Activated T-helper 17 cell treated with anti-CD3 and anti-CD28 coated beads, Interleukin-2, amount 50 U/mL, for 72 hours (primary cell): Measurements from ENCODE around the gene PGM2L1. TPM values are rescaled to one million over a fixed set of nuclear protein-coding genes. Genes with fewer than 3 reads are reported as not detected.

ENCODE experiments used
- ATAC-seq: fragments of 150-1000 bp; cut with Tn5 transposase; replicated peaks from 2 replicates; pipeline ENCODE4 v1.10.0; 2021; ENCODE audit warnings: mild to moderate bottlenecking, moderate library complexity
- H3K27ac Mint-ChIP-seq: one replicate; pipeline ENCODE4 v1.8.0; 2022; ENCODE audit warnings: mixed read lengths
- H3K27me3 Mint-ChIP-seq: one replicate; pipeline ENCODE4 v1.8.0; 2022; ENCODE audit warnings: mixed read lengths
- H3K36me3 Mint-ChIP-seq: one replicate; pipeline ENCODE4 v1.8.0; 2022; ENCODE audit warnings: low read depth, mild to moderate bottlenecking, mixed read lengths
- H3K4me1 Mint-ChIP-seq: one replicate; pipeline ENCODE4 v1.8.0; 2022; ENCODE audit warnings: mixed read lengths
- H3K4me3 Mint-ChIP-seq: one replicate; pipeline ENCODE4 v1.8.0; 2022; ENCODE audit warnings: mild to moderate bottlenecking, mixed read lengths
- H3K9me3 Mint-ChIP-seq: one replicate; pipeline ENCODE4 v1.8.0; 2022; ENCODE audit warnings: mixed read lengths
- total RNA-seq, 2 donors: library from RNA; stranded (reverse); gene quantifications; one replicate each; pipeline ENCODE4 v1.2.3, GENCODE V29; 2022

Gene PGM2L1
- total RNA-seq, 2 donors from 2014 or later: 5.1 to 7.9 TPM

DNA sequence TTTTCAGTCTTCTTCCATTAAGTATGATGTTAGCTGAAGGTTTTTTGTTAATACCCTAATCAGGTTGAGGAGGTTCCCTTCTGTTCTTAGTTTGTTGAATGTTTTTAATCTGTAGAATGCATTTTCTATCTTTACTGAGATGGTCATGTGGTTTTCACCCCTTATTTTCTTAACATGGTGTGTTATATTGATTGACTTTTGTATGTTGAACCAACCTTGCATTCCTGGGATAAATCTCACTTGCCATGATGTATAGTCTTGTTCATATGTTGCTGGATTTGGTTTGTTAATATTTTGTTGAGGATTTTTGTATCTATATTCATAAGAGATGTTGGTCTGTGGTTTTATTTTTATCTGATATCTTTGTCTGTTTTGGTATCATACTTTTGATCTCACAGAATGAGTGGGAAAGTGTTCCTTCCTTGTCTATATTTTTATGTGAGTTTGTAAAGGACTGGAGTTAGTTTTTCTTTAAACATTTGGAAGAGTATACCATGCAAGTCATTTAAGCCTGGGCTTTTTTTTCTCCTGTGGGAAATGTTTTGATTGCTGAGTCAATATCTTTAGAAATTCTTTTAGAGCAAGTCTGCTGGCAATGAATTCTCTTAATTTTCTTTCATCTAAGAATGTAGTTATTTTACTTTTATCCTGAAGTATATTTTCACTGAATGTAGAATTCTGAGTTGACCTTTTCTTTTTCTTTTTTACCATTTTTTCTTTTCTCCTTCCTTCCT is 81.3 kb downstream of the PGM2L1 start:
- no peak for ATAC-seq
- Mint-ChIP-seq H3K4me1 (no peaks in the 10 kb centered on the region), H3K4me3 (no peak overlapping the region)

DNA sequence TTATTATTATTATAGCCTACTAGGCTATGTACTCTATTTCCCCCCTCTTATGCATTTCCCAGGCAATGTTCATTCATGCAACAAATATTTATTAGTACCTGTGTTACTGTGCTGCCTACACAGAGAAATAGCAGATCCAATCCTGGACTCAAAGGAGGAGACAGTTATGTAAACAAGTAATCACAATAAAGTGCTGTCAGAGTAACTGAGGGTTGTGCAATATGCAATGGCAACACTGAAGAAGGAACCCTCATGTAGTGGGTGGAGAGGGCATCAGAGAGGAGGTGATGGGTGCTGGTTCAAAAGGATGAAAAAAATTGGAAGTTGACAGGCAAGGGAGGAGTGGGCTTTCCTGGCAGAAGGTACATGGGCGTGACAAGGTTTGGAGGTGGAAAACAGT is 85.9 kb downstream of the PGM2L1 start:
- no peaks in the 10 kb centered on the region for H3K4me1 Mint-ChIP-seq
- H3K27me3 Mint-ChIP-seq: peaks cover 33% of the 10 kb centered on the region
- H3K4me3 Mint-ChIP-seq: peak overlapping the region; percentile 70
- H3K27ac Mint-ChIP-seq: no peak overlapping the region
- H3K9me3 Mint-ChIP-seq: peaks cover 7% of the 10 kb centered on the region
- ATAC-seq: no peak
- no peaks in the 10 kb centered on the region for H3K36me3 Mint-ChIP-seq

More for the DNA sequence above, 81.3 kb downstream of the PGM2L1 start:
- H3K9me3 Mint-ChIP-seq: peaks cover 15% of the 10 kb centered on the region
- H3K27ac Mint-ChIP-seq: no peak overlapping the region
- H3K27me3 Mint-ChIP-seq: peaks cover 15% of the 10 kb centered on the region
- no peaks in the 10 kb centered on the region for H3K36me3 Mint-ChIP-seq

DNA sequence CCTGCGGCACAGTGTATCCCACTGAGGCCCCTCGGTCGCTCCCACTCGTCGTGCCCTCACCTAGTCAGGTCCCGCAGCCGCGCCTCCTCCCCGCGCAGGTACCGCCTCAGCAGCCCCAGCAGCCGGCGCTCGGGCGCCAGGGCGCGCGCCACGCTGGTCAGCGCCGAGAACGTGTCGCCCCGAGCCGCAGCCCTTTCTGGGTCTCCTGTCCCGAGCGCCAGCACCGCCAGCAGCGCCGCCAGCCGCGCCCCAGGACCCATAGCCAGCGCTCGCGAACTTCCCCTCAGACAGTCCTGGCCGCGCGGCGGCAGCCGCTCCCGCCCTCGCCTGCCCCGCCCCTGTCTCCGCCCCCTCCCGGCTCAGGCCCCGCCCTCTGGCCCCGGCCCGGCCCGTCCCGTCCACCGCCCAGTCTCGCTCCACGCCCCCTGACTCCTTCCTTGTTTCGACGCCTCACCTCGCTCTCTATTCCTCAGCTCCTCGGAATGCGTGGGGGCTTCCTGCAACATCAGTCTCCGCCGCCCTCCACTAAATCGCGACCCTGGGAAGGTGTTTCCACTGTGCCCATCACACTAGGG is 86.8 kb downstream of the PGM2L1 start, which contains the start of gene P4HA3:
Gene P4HA3, minus strand, starts transcription at position 289 of the 575 bp plus-strand sequence. Its CDS starts 29 bp downstream, at position 260.
- ATAC-seq: peak; percentile 96
- Mint-ChIP-seq H3K27ac (peak within 1 kb of the TSS; percentile 52), H3K4me3 (peak within 1 kb of the TSS; percentile 70), H3K27me3 (peaks cover 34% of the 10 kb centered on the region), H3K4me1 (no peaks in the 10 kb centered on the region), H3K36me3 (no peaks in the 10 kb centered on the region), H3K9me3 (no peaks in the 10 kb centered on the region)

DNA sequence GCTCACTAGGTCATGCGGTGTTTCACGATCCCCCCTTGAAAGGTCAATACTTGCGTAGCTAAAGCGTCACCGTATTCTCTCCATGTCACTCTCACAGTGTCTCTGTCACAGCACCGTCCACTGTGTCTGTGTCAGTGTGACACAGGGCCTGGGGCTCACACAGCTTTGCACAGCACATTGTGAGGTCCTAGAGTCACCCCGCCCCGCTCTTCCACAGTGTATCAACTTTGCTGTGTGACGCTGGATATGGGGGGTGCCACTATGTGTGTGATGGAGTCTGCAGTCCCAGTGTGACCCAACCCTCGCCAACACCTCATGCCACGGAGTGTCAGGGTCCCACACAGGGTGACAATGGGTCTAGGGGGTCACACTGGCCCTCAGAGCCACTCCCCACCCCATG is 87.4 kb downstream of the PGM2L1 start:
- Mint-ChIP-seq H3K9me3 (no peaks in the 10 kb centered on the region), H3K27ac (no peak overlapping the region), H3K4me1 (no peaks in the 10 kb centered on the region), H3K4me3 (peak overlapping the region; percentile 70), H3K27me3 (peaks cover 39% of the 10 kb centered on the region), H3K36me3 (no peaks in the 10 kb centered on the region)
- ATAC-seq: no peak

DNA sequence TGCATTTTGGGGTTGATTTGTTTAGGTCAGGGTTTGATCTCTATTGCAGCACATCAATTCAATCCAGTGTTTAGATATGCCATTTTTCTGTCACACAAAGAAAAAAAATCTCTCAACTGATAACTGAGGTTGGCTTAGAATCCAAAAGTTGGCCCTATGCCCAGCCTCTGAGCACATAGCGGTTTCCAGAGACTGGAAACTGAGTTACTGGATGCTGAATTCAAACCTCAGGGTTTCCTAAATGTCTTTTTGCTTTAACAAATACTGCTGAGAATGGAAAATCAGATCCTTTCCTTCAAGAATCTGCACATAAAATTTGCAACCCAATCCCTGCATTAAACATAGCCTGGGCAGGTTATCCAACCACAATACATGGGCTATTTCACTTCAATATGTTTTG is 90.8 kb downstream of the PGM2L1 start:
- no peaks in the 10 kb centered on the region for H3K36me3 Mint-ChIP-seq
- H3K27ac Mint-ChIP-seq: no peak overlapping the region
- no peak overlapping the region for H3K4me3 Mint-ChIP-seq
- no peaks in the 10 kb centered on the region for H3K4me1 Mint-ChIP-seq
- H3K27me3 Mint-ChIP-seq: peaks cover 53% of the 10 kb centered on the region
- ATAC-seq: no peak
- no peaks in the 10 kb centered on the region for H3K9me3 Mint-ChIP-seq

DNA sequence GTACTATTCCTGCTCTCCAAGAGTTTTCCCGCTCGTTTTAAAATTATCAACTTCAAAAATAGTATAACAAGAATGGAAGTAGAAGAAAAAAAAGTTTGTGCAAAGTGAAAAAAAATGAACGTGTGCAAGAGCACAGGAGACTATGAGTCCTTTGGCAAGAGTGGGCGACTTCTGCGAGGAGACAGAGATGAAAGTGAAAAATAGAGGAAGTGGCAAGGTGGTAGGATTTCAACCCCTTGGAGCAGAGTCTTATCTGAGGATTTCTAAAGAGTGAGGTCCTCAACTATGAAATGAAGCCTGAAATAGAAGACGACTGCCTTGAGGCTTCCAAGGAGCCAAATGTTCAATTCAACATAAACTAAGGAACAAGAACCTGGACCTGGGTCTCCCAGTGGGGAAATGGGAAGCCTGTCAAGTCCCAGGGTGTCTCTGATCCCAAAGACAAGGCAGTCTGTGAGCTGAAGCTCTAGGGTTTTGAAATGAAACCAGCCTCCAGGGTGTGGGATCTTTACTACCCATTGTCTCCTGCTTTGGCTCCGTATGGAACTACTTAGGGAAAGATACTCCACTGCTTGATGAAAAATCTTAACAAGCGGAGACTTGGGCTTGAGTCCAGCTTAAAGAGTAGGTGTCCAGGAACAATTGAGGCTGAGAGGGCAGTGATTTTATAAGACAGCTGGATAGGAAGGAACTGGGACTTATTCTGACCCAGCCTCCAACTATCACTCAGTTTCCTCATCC is 91.6 kb downstream of the PGM2L1 start:
- H3K4me3 Mint-ChIP-seq: no peak overlapping the region
- peaks cover 46% of the 10 kb centered on the region for H3K27me3 Mint-ChIP-seq
- H3K27ac Mint-ChIP-seq: no peak overlapping the region
- no peaks in the 10 kb centered on the region for H3K9me3 Mint-ChIP-seq
- no peak for ATAC-seq
- no peaks in the 10 kb centered on the region for H3K36me3 Mint-ChIP-seq
- H3K4me1 Mint-ChIP-seq: no peaks in the 10 kb centered on the region

DNA sequence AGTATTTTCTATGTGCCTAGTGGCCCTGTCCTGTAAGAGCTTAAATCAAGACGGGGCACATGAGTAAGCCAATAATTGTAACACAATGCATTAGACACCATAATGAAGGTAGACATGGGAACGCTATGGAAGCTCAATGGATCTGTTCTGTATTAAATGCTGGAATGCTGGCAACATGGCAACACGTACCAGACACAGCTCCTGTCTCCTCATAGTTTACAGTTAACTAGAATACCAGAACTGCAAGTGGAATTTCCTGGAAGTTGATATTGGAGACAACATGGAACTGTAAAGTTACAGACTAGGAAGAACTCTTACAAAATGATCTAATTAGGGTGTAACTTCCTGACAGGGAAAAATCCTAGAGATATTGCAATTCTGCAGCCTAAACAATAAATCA is 99.2 kb downstream of the PGM2L1 start:
- Mint-ChIP-seq H3K9me3 (no peaks in the 10 kb centered on the region), H3K4me3 (no peak overlapping the region), H3K4me1 (peaks cover 7% of the 10 kb centered on the region), H3K27me3 (peaks cover 14% of the 10 kb centered on the region), H3K36me3 (no peaks in the 10 kb centered on the region), H3K27ac (no peak overlapping the region)
- ATAC-seq: no peak

DNA sequence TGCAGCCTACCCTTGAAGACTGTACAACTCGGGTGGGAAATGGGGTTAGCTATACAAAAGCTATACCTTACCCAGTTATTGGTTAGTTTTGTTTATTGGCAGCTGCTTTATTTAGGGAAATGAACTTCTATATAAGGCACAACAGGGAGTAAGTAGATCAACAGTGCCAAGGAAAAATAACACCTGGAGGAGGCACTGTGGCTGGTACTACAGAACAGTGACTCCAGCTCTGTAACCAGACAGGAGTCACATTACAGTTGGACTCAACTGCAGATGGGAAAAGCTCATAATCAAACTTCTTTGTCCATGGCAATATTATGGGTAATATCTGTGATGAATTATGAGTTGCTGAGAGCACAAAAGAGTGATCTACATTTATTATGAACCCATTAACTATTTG is 100.7 kb downstream of the PGM2L1 start:
- H3K4me3 Mint-ChIP-seq: no peak overlapping the region
- no peak for ATAC-seq
- no peaks in the 10 kb centered on the region for H3K36me3 Mint-ChIP-seq
- no peaks in the 10 kb centered on the region for H3K9me3 Mint-ChIP-seq
- no peak overlapping the region for H3K27ac Mint-ChIP-seq
- H3K27me3 Mint-ChIP-seq: peaks cover 13% of the 10 kb centered on the region
- H3K4me1 Mint-ChIP-seq: peaks cover 7% of the 10 kb centered on the region

DNA sequence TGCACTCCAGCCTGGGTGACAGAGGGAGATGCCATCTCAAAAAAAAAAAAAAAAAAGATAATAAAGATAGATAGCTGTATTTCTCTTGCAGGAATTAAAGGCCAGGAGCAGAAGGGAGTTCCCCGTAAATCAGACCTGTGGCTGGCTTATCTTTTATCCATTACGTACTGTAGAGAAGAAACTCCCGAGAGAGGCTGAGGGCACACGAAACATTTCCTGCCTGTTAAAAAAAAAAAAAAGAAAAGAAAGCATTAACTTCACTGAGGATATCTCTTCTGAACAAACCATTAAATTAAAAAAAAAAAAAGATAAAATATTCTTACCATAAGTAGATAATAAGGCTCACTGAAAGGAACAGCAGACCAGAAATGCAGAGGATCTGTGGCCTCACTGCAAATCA is 109.3 kb downstream of the PGM2L1 start:
- H3K9me3 Mint-ChIP-seq: no peaks in the 10 kb centered on the region
- no peak overlapping the region for H3K4me3 Mint-ChIP-seq
- no peaks in the 10 kb centered on the region for H3K36me3 Mint-ChIP-seq
- no peak overlapping the region for H3K27ac Mint-ChIP-seq
- ATAC-seq: no peak
- peaks cover 6% of the 10 kb centered on the region for H3K4me1 Mint-ChIP-seq
- H3K27me3 Mint-ChIP-seq: peaks cover 5% of the 10 kb centered on the region

DNA sequence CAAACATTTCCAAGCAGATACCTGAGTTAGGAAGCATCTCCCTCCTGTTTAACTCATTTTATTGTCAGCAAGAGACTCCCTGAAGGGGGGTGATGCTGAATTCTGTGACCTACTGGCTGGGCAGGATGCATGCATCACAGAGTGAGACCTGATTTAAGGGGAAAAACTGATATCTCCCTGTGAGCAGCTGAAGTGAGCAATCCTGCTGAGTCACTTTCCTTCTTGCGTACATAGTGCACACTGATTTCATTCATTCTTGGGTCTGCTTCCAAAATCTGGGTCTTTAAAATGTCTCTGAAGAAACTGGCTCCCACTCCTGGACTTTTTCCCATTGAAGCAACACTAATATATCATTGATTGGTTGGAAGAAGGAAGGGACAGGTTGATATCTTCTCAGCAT is 110.1 kb downstream of the PGM2L1 start:
- Mint-ChIP-seq H3K9me3 (no peaks in the 10 kb centered on the region), H3K4me3 (no peak overlapping the region), H3K4me1 (peaks cover 6% of the 10 kb centered on the region), H3K27me3 (peaks cover 3% of the 10 kb centered on the region), H3K36me3 (no peaks in the 10 kb centered on the region), H3K27ac (no peak overlapping the region)
- ATAC-seq: peak; percentile 89

DNA sequence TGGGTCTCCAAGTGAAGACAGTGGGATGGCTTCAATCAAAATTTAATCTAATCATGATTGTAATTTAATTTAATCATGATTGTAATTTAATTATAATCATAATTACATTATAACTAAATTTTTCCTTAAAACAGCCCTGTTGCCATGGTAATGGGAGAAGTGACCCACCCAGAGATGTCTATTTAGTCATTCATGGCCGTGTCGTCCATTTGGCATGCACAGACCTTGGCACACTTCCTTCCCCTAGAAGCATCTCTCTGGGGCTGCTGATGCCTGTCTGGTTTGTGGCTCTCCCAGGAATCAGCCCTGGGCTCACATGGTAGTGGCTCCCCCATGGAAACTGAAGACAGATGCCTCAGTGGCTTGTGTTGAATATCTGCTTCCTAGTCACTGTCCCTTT is 113.8 kb downstream of the PGM2L1 start:
- Mint-ChIP-seq H3K27me3 (peaks cover 2% of the 10 kb centered on the region), H3K27ac (no peak overlapping the region), H3K36me3 (no peaks in the 10 kb centered on the region), H3K4me1 (peaks cover 6% of the 10 kb centered on the region), H3K4me3 (no peak overlapping the region), H3K9me3 (no peaks in the 10 kb centered on the region)
- no peak for ATAC-seq

DNA sequence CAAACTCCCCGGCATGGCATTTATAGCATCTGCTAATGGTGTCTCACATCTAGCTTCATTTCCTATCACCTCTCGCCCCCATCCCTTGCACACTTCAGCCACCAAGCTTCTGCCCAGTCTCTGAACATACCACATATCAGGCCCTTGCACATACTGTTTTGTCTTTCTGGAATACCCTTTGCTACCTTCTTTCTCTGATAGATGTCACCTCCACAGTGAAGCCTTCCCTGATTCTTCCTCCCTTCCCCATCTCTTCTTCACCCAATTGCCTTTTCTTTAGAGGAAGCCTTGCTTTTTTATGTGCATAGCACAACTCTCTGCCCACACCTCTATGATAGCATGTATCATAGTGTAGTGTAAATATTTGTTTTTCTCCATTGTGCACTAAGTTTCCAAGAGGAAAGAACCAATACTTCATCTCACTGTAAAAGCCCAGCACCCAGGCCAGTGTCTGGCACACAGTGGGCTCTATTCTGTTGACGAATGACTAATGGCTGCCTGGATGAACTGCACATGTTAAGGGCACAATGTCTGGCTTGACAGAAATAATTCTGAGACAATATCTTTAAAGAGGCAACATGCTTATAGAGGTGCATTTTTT is 114.6 kb downstream of the PGM2L1 start:
- ATAC-seq: no peak
- Mint-ChIP-seq H3K36me3 (no peaks in the 10 kb centered on the region), H3K27ac (no peak overlapping the region), H3K9me3 (no peaks in the 10 kb centered on the region), H3K4me1 (peaks cover 6% of the 10 kb centered on the region), H3K27me3 (peaks cover 2% of the 10 kb centered on the region), H3K4me3 (no peak overlapping the region)

DNA sequence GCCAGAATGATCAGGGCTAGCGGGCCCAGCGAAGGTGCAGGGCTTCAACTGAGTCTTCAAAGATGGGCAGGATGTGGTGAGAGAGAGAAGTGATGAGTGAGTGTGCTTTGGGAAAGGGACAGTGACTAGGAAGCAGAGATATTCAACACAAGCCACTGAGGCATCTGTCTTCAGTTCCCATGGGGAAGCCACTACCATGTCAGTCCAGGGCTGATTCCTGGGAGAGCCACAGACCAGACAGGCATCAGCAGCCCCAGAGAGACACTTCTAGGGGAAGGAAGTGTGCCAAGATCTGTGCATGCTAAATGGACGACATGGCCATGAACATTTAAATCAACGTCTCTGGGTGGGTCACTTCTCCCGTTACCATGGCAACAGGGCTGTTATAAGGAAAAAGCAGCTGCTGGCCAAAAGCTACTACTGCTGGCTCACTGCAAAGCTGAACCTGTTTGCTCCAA is 115.3 kb downstream of the PGM2L1 start:
- peak; percentile 52 for ATAC-seq
- H3K27ac Mint-ChIP-seq: no peak overlapping the region
- H3K4me3 Mint-ChIP-seq: no peak overlapping the region
- no peaks in the 10 kb centered on the region for H3K36me3 Mint-ChIP-seq
- H3K4me1 Mint-ChIP-seq: peaks cover 1% of the 10 kb centered on the region
- H3K9me3 Mint-ChIP-seq: no peaks in the 10 kb centered on the region
- H3K27me3 Mint-ChIP-seq: peaks cover under 1% of the 10 kb centered on the region

DNA sequence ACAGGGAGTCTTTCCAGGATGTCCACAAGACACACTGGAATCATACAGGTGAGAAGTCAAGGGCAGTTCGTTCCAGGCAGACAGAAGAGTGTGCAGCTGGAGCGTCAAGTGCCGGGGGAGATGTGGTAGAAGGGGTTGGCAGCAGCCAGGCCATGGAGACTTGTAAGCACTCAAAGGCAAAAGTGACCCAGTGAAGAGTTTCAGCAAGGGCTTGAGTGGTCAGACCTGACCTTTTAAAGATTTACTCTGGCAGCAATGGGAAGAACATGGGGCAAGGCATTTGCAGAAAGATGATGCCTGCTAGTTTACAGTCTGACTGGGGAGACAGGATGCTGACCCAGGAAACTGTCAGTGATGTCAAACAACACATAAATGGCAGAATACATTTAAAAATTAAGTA is 115.8 kb downstream of the PGM2L1 start:
- no peaks in the 10 kb centered on the region for H3K27me3 Mint-ChIP-seq
- H3K9me3 Mint-ChIP-seq: no peaks in the 10 kb centered on the region
- H3K4me1 Mint-ChIP-seq: no peaks in the 10 kb centered on the region
- H3K36me3 Mint-ChIP-seq: no peaks in the 10 kb centered on the region
- H3K27ac Mint-ChIP-seq: no peak overlapping the region
- no peak for ATAC-seq
- H3K4me3 Mint-ChIP-seq: no peak overlapping the region
